Activated naive CD8-positive, alpha-beta T cell treated with anti-CD3 and anti-CD28 coated beads, Interleukin-2, amount 50 U/mL, for 24 hours (primary cell): ENCODE measurements around the gene AMOTL2.

ENCODE experiments used
- ATAC-seq: fragments of 150-1000 bp; cut with Tn5 transposase; one replicate; pipeline ENCODE4 v1.10.0; 2021
- DNase-seq: peaks from one replicate; pipeline ENCODE4 v3.0.0; 2021
- H3K27ac Mint-ChIP-seq: one replicate; pipeline ENCODE4 v1.8.0; 2021; ENCODE audit warnings: mild to moderate bottlenecking, mixed read lengths
- H3K27me3 Mint-ChIP-seq: one replicate; pipeline ENCODE4 v1.8.0; 2021; ENCODE audit warnings: mixed read lengths
- H3K36me3 Mint-ChIP-seq: one replicate; pipeline ENCODE4 v1.8.0; 2021; ENCODE audit warnings: low read depth, mixed read lengths
- H3K4me1 Mint-ChIP-seq: one replicate; pipeline ENCODE4 v1.8.0; 2021; ENCODE audit warnings: mixed read lengths
- H3K4me3 Mint-ChIP-seq: one replicate; pipeline ENCODE4 v1.8.0; 2021; ENCODE audit warnings: mild to moderate bottlenecking, moderate library complexity, mixed read lengths
- H3K9me3 Mint-ChIP-seq: one replicate; pipeline ENCODE4 v1.8.0; 2021; ENCODE audit warnings: mixed read lengths

Gene AMOTL2

GRCh38 chr3:134340982-134341365, 33.3 kb downstream of the AMOTL2 start:
- no peak overlapping the region for H3K4me3 Mint-ChIP-seq
- no peaks in the 10 kb centered on the region for H3K4me1 Mint-ChIP-seq
- H3K27ac Mint-ChIP-seq: no peak overlapping the region
- ATAC-seq (no peak), DNase-seq (no peak)
- H3K27me3 Mint-ChIP-seq: no peaks in the 10 kb centered on the region
- no peaks in the 10 kb centered on the region for H3K36me3 Mint-ChIP-seq
- H3K9me3 Mint-ChIP-seq: no peaks in the 10 kb centered on the region

GRCh38 chr3:134340362-134340981, 33.8 kb downstream of the AMOTL2 start:
- H3K27ac Mint-ChIP-seq: no peak overlapping the region
- H3K36me3 Mint-ChIP-seq: no peaks in the 10 kb centered on the region
- H3K4me3 Mint-ChIP-seq: no peak overlapping the region
- no peaks in the 10 kb centered on the region for H3K4me1 Mint-ChIP-seq
- no peaks in the 10 kb centered on the region for H3K9me3 Mint-ChIP-seq
- H3K27me3 Mint-ChIP-seq: no peaks in the 10 kb centered on the region
- no peak for DNase-seq
- no peak for ATAC-seq

- no peaks in the 10 kb centered on the region for H3K4me1 Mint-ChIP-seq
- H3K36me3 Mint-ChIP-seq: no peaks in the 10 kb centered on the region
- no peak overlapping the region for H3K4me3 Mint-ChIP-seq
- ATAC-seq (no peak), DNase-seq (no peak)
- no peaks in the 10 kb centered on the region for H3K27me3 Mint-ChIP-seq
- no peaks in the 10 kb centered on the region for H3K9me3 Mint-ChIP-seq
- no peak overlapping the region for H3K27ac Mint-ChIP-seq
These were observed 34.3 kb downstream of the AMOTL2 start for GRCh38 chr3:134339913-134340312.

GRCh38 chr3:134339331-134339730, 34.9 kb downstream of the AMOTL2 start:
- DNase-seq (no peak), ATAC-seq (no peak)
- Mint-ChIP-seq H3K36me3 (no peaks in the 10 kb centered on the region), H3K9me3 (no peaks in the 10 kb centered on the region), H3K4me3 (no peak overlapping the region), H3K4me1 (no peaks in the 10 kb centered on the region), H3K27ac (no peak overlapping the region), H3K27me3 (no peaks in the 10 kb centered on the region)

- no peaks in the 10 kb centered on the region for H3K4me1 Mint-ChIP-seq
- no peak overlapping the region for H3K4me3 Mint-ChIP-seq
- no peaks in the 10 kb centered on the region for H3K36me3 Mint-ChIP-seq
- no peak for DNase-seq
- ATAC-seq: no peak
- H3K27ac Mint-ChIP-seq: no peak overlapping the region
- no peaks in the 10 kb centered on the region for H3K9me3 Mint-ChIP-seq
- no peaks in the 10 kb centered on the region for H3K27me3 Mint-ChIP-seq
These were observed 35.6 kb downstream of the AMOTL2 start for GRCh38 chr3:134338516-134339261.

GRCh38 chr3:134338201-134338512, 36.1 kb downstream of the AMOTL2 start:
- H3K4me1 Mint-ChIP-seq: no peaks in the 10 kb centered on the region
- ATAC-seq: no peak

GRCh38 chr3:134337511-134338200, 36.6 kb downstream of the AMOTL2 start:
- Mint-ChIP-seq H3K36me3 (no peaks in the 10 kb centered on the region), H3K27me3 (no peaks in the 10 kb centered on the region), H3K4me3 (no peak overlapping the region), H3K9me3 (no peaks in the 10 kb centered on the region), H3K4me1 (no peaks in the 10 kb centered on the region), H3K27ac (no peak overlapping the region)
- DNase-seq: no peak
- no peak for ATAC-seq

More at GRCh38 chr3:134338201-134338512, 36.1 kb downstream of the AMOTL2 start:
- Mint-ChIP-seq H3K27ac (no peak overlapping the region), H3K9me3 (no peaks in the 10 kb centered on the region), H3K4me3 (no peak overlapping the region), H3K36me3 (no peaks in the 10 kb centered on the region), H3K27me3 (no peaks in the 10 kb centered on the region)
- DNase-seq: no peak

- H3K4me1 Mint-ChIP-seq: no peaks in the 10 kb centered on the region
- no peak for ATAC-seq
- no peaks in the 10 kb centered on the region for H3K27me3 Mint-ChIP-seq
- H3K36me3 Mint-ChIP-seq: no peaks in the 10 kb centered on the region
- no peak overlapping the region for H3K4me3 Mint-ChIP-seq
- H3K9me3 Mint-ChIP-seq: no peaks in the 10 kb centered on the region
- H3K27ac Mint-ChIP-seq: no peak overlapping the region
- no peak for DNase-seq
These were observed 37.2 kb downstream of the AMOTL2 start for GRCh38 chr3:134337071-134337482.

GRCh38 chr3:134336587-134336986, 37.7 kb downstream of the AMOTL2 start:
- ATAC-seq (no peak), DNase-seq (no peak)
- H3K36me3 Mint-ChIP-seq: no peaks in the 10 kb centered on the region
- no peaks in the 10 kb centered on the region for H3K9me3 Mint-ChIP-seq
- H3K27ac Mint-ChIP-seq: no peak overlapping the region
- H3K4me1 Mint-ChIP-seq: no peaks in the 10 kb centered on the region
- no peak overlapping the region for H3K4me3 Mint-ChIP-seq
- no peaks in the 10 kb centered on the region for H3K27me3 Mint-ChIP-seq

- Mint-ChIP-seq H3K9me3 (no peaks in the 10 kb centered on the region), H3K4me1 (no peaks in the 10 kb centered on the region), H3K4me3 (no peak overlapping the region), H3K27ac (no peak overlapping the region), H3K36me3 (no peaks in the 10 kb centered on the region), H3K27me3 (no peaks in the 10 kb centered on the region)
- ATAC-seq: no peak
- no peak for DNase-seq
These were observed 39.4 kb downstream of the AMOTL2 start for GRCh38 chr3:134334901-134335280.

- no peak overlapping the region for H3K27ac Mint-ChIP-seq
- no peaks in the 10 kb centered on the region for H3K27me3 Mint-ChIP-seq
- H3K36me3 Mint-ChIP-seq: no peaks in the 10 kb centered on the region
- DNase-seq: no peak
- ATAC-seq: no peak
- H3K9me3 Mint-ChIP-seq: no peaks in the 10 kb centered on the region
- no peak overlapping the region for H3K4me3 Mint-ChIP-seq
- peaks cover 2% of the 10 kb centered on the region for H3K4me1 Mint-ChIP-seq
These were observed 39.9 kb downstream of the AMOTL2 start for GRCh38 chr3:134334231-134334900.

- ATAC-seq: no peak
- Mint-ChIP-seq H3K27ac (no peak overlapping the region), H3K36me3 (no peaks in the 10 kb centered on the region), H3K4me1 (peaks cover 2% of the 10 kb centered on the region), H3K9me3 (no peaks in the 10 kb centered on the region), H3K4me3 (no peak overlapping the region), H3K27me3 (no peaks in the 10 kb centered on the region)
- DNase-seq: no peak
These were observed 40.6 kb downstream of the AMOTL2 start for GRCh38 chr3:134333522-134334181.

- peaks cover 2% of the 10 kb centered on the region for H3K4me1 Mint-ChIP-seq
- H3K27ac Mint-ChIP-seq: no peak overlapping the region
- H3K4me3 Mint-ChIP-seq: no peak overlapping the region
- H3K27me3 Mint-ChIP-seq: no peaks in the 10 kb centered on the region
- ATAC-seq (no peak), DNase-seq (no peak)
- no peaks in the 10 kb centered on the region for H3K36me3 Mint-ChIP-seq
- H3K9me3 Mint-ChIP-seq: no peaks in the 10 kb centered on the region
These were observed 41.9 kb downstream of the AMOTL2 start for GRCh38 chr3:134332344-134332743.

- no peak overlapping the region for H3K4me3 Mint-ChIP-seq
- H3K27me3 Mint-ChIP-seq: no peaks in the 10 kb centered on the region
- peaks cover 2% of the 10 kb centered on the region for H3K4me1 Mint-ChIP-seq
- H3K27ac Mint-ChIP-seq: no peak overlapping the region
- no peak for DNase-seq
- no peak for ATAC-seq
- H3K36me3 Mint-ChIP-seq: no peaks in the 10 kb centered on the region
- H3K9me3 Mint-ChIP-seq: no peaks in the 10 kb centered on the region
These were observed 42.4 kb downstream of the AMOTL2 start for GRCh38 chr3:134331811-134332199.
